HL-60 (cell line): Measurements from ENCODE around the gene PDE4B.

ENCODE experiments used
- CTCF ChIP-seq: IDR thresholded peaks from one replicate; pipeline ENCODE4 v1.5.1; 2011; ENCODE audit warnings: low read length, control low read depth, inconsistent platforms; ENCODE audit not compliant: insufficient read depth
- GABPA ChIP-seq: IDR thresholded peaks from 2 replicates; pipeline ENCODE4 v1.6.1; 2012; ENCODE audit warnings: low read depth
- POLR2AphosphoS5 ChIP-seq: IDR thresholded peaks from 2 replicates; pipeline ENCODE4 v1.6.1; 2012; ENCODE audit warnings: low read depth
- SPI1 ChIP-seq: IDR thresholded peaks from 2 replicates; pipeline ENCODE4 v1.6.1; 2012; ENCODE audit warnings: low read depth, mild to moderate bottlenecking, borderline replicate concordance

- TF ChIP-seq CTCF (no peak), POLR2AphosphoS5 (no peak), SPI1 (no peak), GABPA (no peak)
These were observed 79.6 kb downstream of the PDE4B start for GRCh38 chr1:65872301-65872700.
